H1 (cell line): ENCODE data around the gene CD300E. TPM values are rescaled to one million over a fixed set of nuclear protein-coding genes. Genes with fewer than 3 reads are reported as not detected.

Experiments
- CTCF ChIA-PET: fragments of 300-600 bp; sonication (Branson Sonifier 250); formaldehyde crosslinking; loops from one replicate; lab custom pipeline; 2021; ENCODE audit not compliant: partially characterized antibody; lab: Charles Lee
- POLR2A ChIA-PET: fragments of 300-600 bp; sonication (Branson Sonifier 250); formaldehyde crosslinking; loops from one replicate; lab custom pipeline; 2021; ENCODE audit warnings: inconsistent platforms; ENCODE audit not compliant: partially characterized antibody; lab: Charles Lee
- DNase-seq, 2 experiments: peaks; one replicate each; pipeline versions ENCODE4 v3.0.0 to v3.0.0-alpha.2; 2010 to 2022; ENCODE audit warnings: low spot score in 2 of 2, low read depth in 1 of 2, mixed read lengths in 1 of 2
- FAIRE-seq: peaks from 2 replicates; lab custom pipeline; 2011; peaks lifted over from hg19 to GRCh38; lab: Jason Lieb, UNC
- H2AFZ ChIP-seq: 2 replicates; pipeline ENCODE4 v1.8.1; 2012; ENCODE audit warnings: low read length, inconsistent platforms
- H2AK5ac ChIP-seq: 2 replicates; pipeline ENCODE4 v1.6.1; 2013; ENCODE audit warnings: low read depth, low read length
- H2BK120ac ChIP-seq: replicated peaks from 2 replicates; pipeline ENCODE3; 2013; ENCODE audit warnings: low read depth, low read length, inconsistent platforms
- H2BK12ac ChIP-seq: 2 replicates; pipeline ENCODE4 v1.6.1; 2013; ENCODE audit warnings: low read depth, low read length
- H2BK15ac ChIP-seq: 2 replicates; pipeline ENCODE4 v1.6.1; 2013; ENCODE audit warnings: low read length
- H2BK20ac ChIP-seq: 2 replicates; pipeline ENCODE4 v1.6.1; 2013; ENCODE audit warnings: low read length
- H2BK5ac ChIP-seq: 2 replicates; pipeline ENCODE4 v1.6.1; 2013; ENCODE audit warnings: low read depth, low read length
- H3K14ac ChIP-seq: 2 replicates; pipeline ENCODE4 v1.6.1; 2013; ENCODE audit warnings: inconsistent platforms; ENCODE audit not compliant: insufficient read length
- H3K18ac ChIP-seq: 2 replicates; pipeline ENCODE4 v1.6.1; 2013; ENCODE audit warnings: low read length; ENCODE audit errors: extremely low read depth
- H3K23ac ChIP-seq: 2 replicates; pipeline ENCODE4 v1.6.1; 2013; ENCODE audit warnings: inconsistent platforms; ENCODE audit not compliant: insufficient read length
- H3K23me2 ChIP-seq: 2 replicates; pipeline ENCODE4 v1.6.1; 2013; ENCODE audit warnings: low read depth, low read length
- H3K27ac ChIP-seq: 2 replicates; pipeline ENCODE4 v1.6.1; 2011; ENCODE audit warnings: low read depth, low read length, inconsistent platforms
- H3K27me3 ChIP-seq, 4 experiments: replicated peaks in 1 of 4; 1 replicate in 1 of 4; 2 replicates in 3 of 4; pipeline versions ENCODE4 v1.6.1 to v1.8.1; 2011 to 2013; ENCODE audit warnings: low read length in 3 of 4, mild to moderate bottlenecking in 3 of 4, inconsistent platforms in 2 of 4, mixed read lengths in 2 of 4, moderate library complexity in 1 of 4; ENCODE audit not compliant: control insufficient read depth in 3 of 4, insufficient read depth in 3 of 4; ENCODE audit errors: extremely low read depth in 1 of 4
- H3K36me3 ChIP-seq, 4 experiments: 2 replicates each; pipeline versions ENCODE4 v1.6.1 to v1.8.1; 2011 to 2013; ENCODE audit warnings: mild to moderate bottlenecking in 4 of 4, low read length in 3 of 4, moderate library complexity in 2 of 4, control low read depth in 1 of 4, inconsistent platforms in 1 of 4; ENCODE audit not compliant: insufficient read depth in 4 of 4, control insufficient read depth in 2 of 4
- H3K4ac ChIP-seq: replicated peaks from 2 replicates; pipeline ENCODE3; 2013; ENCODE audit warnings: low read length, low read depth, mixed read lengths, inconsistent platforms; ENCODE audit not compliant: insufficient read length
- H3K4me1 ChIP-seq, 4 experiments: replicated peaks in 1 of 4; 1 replicate in 1 of 4; 2 replicates in 3 of 4; pipeline versions ENCODE4 v1.6.1 to v1.8.1; 2011 to 2013; ENCODE audit warnings: low read length in 3 of 4, inconsistent platforms in 2 of 4, mixed read lengths in 1 of 4; ENCODE audit not compliant: insufficient read depth in 4 of 4, control insufficient read depth in 3 of 4
- H3K4me2 ChIP-seq, 2 experiments: 2 replicates each; pipeline versions ENCODE4 v1.6.1 to v1.8.1; 2011 to 2013; ENCODE audit warnings: low read depth in 2 of 2, low read length in 2 of 2, control low read depth in 1 of 2, inconsistent platforms in 1 of 2, mild to moderate bottlenecking in 1 of 2; ENCODE audit not compliant: insufficient read depth in 1 of 2
- H3K4me3 ChIP-seq, 4 experiments: fragments of 200-600, 300-600 bp in 1 of 4; sonication (generic), shearing (Covaris generic), sonication (Bioruptor Twin) in 1 of 4; 2 replicates each; pipeline versions ENCODE4 v1.5.1 to v1.8.1; 2011 to 2016; ENCODE audit warnings: low read length in 4 of 4, low read depth in 3 of 4, control low read depth in 2 of 4, inconsistent platforms in 2 of 4, mild to moderate bottlenecking in 2 of 4, mixed read lengths in 1 of 4, moderate library complexity in 1 of 4; ENCODE audit not compliant: insufficient read depth in 2 of 4; ENCODE audit errors: extremely low read depth in 1 of 4
- H3K56ac ChIP-seq: replicated peaks from 2 replicates; pipeline ENCODE3; 2013; ENCODE audit warnings: low read depth, mild to moderate bottlenecking, mixed read lengths, low read length, inconsistent platforms; ENCODE audit not compliant: insufficient read length
- H3K79me1 ChIP-seq: 2 replicates; pipeline ENCODE4 v1.6.1; 2013; ENCODE audit warnings: low read depth, low read length, control low read depth
- H3K79me2 ChIP-seq, 2 experiments: 2 replicates each; pipeline versions ENCODE4 v1.6.1 to v1.8.1; 2012 to 2013; ENCODE audit warnings: low read length in 2 of 2, mild to moderate bottlenecking in 2 of 2, inconsistent platforms in 1 of 2; ENCODE audit not compliant: insufficient read depth in 2 of 2, control insufficient read depth in 1 of 2
- H3K9ac ChIP-seq, 4 experiments: replicated peaks in 1 of 4; 1 replicate in 1 of 4; 2 replicates in 3 of 4; pipeline versions ENCODE4 v1.6.1 to v1.8.1; 2011 to 2013; ENCODE audit warnings: low read depth in 3 of 4, low read length in 3 of 4, control low read depth in 2 of 4, mild to moderate bottlenecking in 2 of 4, moderate library complexity in 2 of 4, inconsistent platforms in 1 of 4; ENCODE audit errors: extremely low read depth in 1 of 4
- H3K9me3 ChIP-seq, 2 experiments: 2 replicates each; pipeline versions ENCODE4 v1.6.1 to v1.8.1; 2012 to 2013; ENCODE audit warnings: mild to moderate bottlenecking in 2 of 2, moderate library complexity in 2 of 2, control low read depth in 1 of 2, inconsistent platforms in 1 of 2, low read depth in 1 of 2, low read length in 1 of 2, mixed read lengths in 1 of 2; ENCODE audit not compliant: insufficient read depth in 2 of 2
- H4K20me1 ChIP-seq, 2 experiments: replicated peaks in 1 of 2; 2 replicates each; pipeline versions ENCODE3 to v1.8.1; 2011 to 2013; ENCODE audit warnings: inconsistent platforms in 2 of 2, low read length in 2 of 2, mild to moderate bottlenecking in 1 of 2; ENCODE audit not compliant: insufficient read depth in 2 of 2, control insufficient read depth in 1 of 2
- H4K5ac ChIP-seq: 2 replicates; pipeline ENCODE4 v1.6.1; 2013; ENCODE audit warnings: low read length, low read depth, mixed read lengths, inconsistent platforms; ENCODE audit not compliant: insufficient read length
- H4K8ac ChIP-seq: 2 replicates; pipeline ENCODE4 v1.8.0; 2013; ENCODE audit warnings: mild to moderate bottlenecking, moderate library complexity, low read length, inconsistent platforms; ENCODE audit not compliant: insufficient read depth; ENCODE audit errors: extremely low read depth
- H4K91ac ChIP-seq: replicated peaks from 2 replicates; pipeline ENCODE3; 2013; ENCODE audit warnings: low read length, mixed read lengths, inconsistent platforms; ENCODE audit not compliant: insufficient read length
- BACH1 ChIP-seq: IDR thresholded peaks from 2 replicates; pipeline ENCODE4 v1.6.1; 2012; ENCODE audit warnings: low read length, improper control_type of control experiment
- CEBPB ChIP-seq: IDR thresholded peaks from 2 replicates; pipeline ENCODE4 v1.6.1; 2012; ENCODE audit warnings: low read depth, low read length
- E2F6 ChIP-seq: IDR thresholded peaks from 2 replicates; pipeline ENCODE4 v1.6.1; 2012; ENCODE audit warnings: inconsistent platforms
- GTF2F1 ChIP-seq: IDR thresholded peaks from 2 replicates; pipeline ENCODE4 v1.6.1; 2012; ENCODE audit warnings: low read depth, low read length, improper control_type of control experiment, borderline replicate concordance
- KDM4A ChIP-seq: IDR thresholded peaks from one replicate; pipeline ENCODE4 v1.7.1; 2012; ENCODE audit warnings: low read depth, mild to moderate bottlenecking, moderate library complexity, low read length, inconsistent platforms; ENCODE audit not compliant: severe bottlenecking
- KDM5A ChIP-seq: fragments of 200-600 bp; IDR thresholded peaks from 2 replicates; pipeline ENCODE4 v1.7.1; 2012; ENCODE audit warnings: mild to moderate bottlenecking, low read length, inconsistent platforms, mixed read lengths
- PHF8 ChIP-seq: fragments of 200-600 bp; sonication (generic); conservative IDR thresholded peaks from 2 replicates; pipeline ENCODE4 v1.7.1; 2012; ENCODE audit warnings: low read depth, mild to moderate bottlenecking, inconsistent platforms, low read length, moderate library complexity
- RXRA ChIP-seq: IDR thresholded peaks from 2 replicates; pipeline ENCODE4 v1.6.1; 2011; ENCODE audit warnings: low read depth, mild to moderate bottlenecking, low read length, moderate library complexity; ENCODE audit not compliant: insufficient read depth
- SRF ChIP-seq: IDR thresholded peaks from 2 replicates; pipeline ENCODE4 v1.6.1; 2011; ENCODE audit warnings: mild to moderate bottlenecking, low read depth, low read length, moderate library complexity
- YY1 ChIP-seq: IDR thresholded peaks from 2 replicates; pipeline ENCODE4 v1.6.1; 2011; ENCODE audit warnings: low read depth, mild to moderate bottlenecking, low read length
- WGBS, 2 experiments: shearing (Covaris generic) in 1 of 2; methylation state at CpG; one replicate each; pipeline versions ENCODE4 v1.1.6 to v1.1.7; 2013 to 2015; ENCODE audit warnings: low lambda C conversion rate in 2 of 2, mixed read lengths in 2 of 2, inconsistent platforms in 1 of 2, low coverage in 1 of 2, missing lambda C conversion rate in 1 of 2; ENCODE audit not compliant: insufficient replicate concordance in 2 of 2, insufficient coverage in 1 of 2, insufficient read length in 1 of 2; ENCODE audit errors: extremely low coverage in 1 of 2, missing lambda C conversion rate in 1 of 2; 5-methylcytosine and 5-hydroxymethylcytosine counted together
- polyA plus RNA-seq, 7 experiments: library from polyadenylated mRNA; depleted of rRNA in 3 of 7; stranded (reverse) in 5 of 7; unstranded in 2 of 7; fragments of >200 nt in 5 of 7; fragments of 200-250 nt in 2 of 7; gene quantifications; 1 replicate in 5 of 7; 2 replicates in 1 of 7; 4 replicates in 1 of 7; pipeline versions ENCODE4 v1.2.1 to v1.2.3, GENCODE V29; 2011 to 2013; ENCODE audit warnings: missing spikeins in 2 of 7, mixed read lengths in 2 of 7
- total RNA-seq: library from RNA; stranded (reverse); fragmentation: NEBNext Ultra II Directional; extraction: Animal tissue kit (Norgen Biotek cat#: 25700); gene quantifications from 2 replicates; pipeline ENCODE4 v1.2.1, GENCODE V29; 2021

CD300E gene
- total and polyA plus RNA-seq, 2 of the 8 experiments (the other 6 are each of a cell fraction or from before 2014, with no cell fraction given): not detected

- Histone ChIP-seq H2BK12ac (no peak overlapping the region), H4K20me1 (no peaks in the 10 kb centered on the region), H4K8ac (no peak overlapping the region), H2BK15ac (no peak overlapping the region), H2AK5ac (no peak overlapping the region), H3K27me3 (peaks cover 0 to 2% (median under 1%) of the 10 kb centered on the region in 4 experiments; a peak in 2 of 7 replicates), H3K56ac (no peak overlapping the region), H3K27ac (no peak overlapping the region), H3K23me2 (no peaks in the 10 kb centered on the region), H2BK5ac (no peak overlapping the region), H3K4ac (no peak overlapping the region), H3K9ac (no peak overlapping the region), H3K36me3 (no peaks in the 10 kb centered on the region), H3K14ac (no peak overlapping the region), H3K79me2 (no peaks in the 10 kb centered on the region), H3K79me1 (no peaks in the 10 kb centered on the region), H2AFZ (no peak overlapping the region), H4K91ac (no peak overlapping the region), H3K4me1 (no peaks in the 10 kb centered on the region), H4K5ac (no peak overlapping the region)
- WGBS, 2 experiments: 85% methylated on average over 1 of the region's 1 CpG; no CpG with 5 or more reads in 1 of the 2 experiments
- no peak for TF ChIP-seq CEBPB
- TF ChIP-seq SRF: no peak
- no peak for TF ChIP-seq KDM4A
- no peak for TF ChIP-seq GTF2F1
- no peak for TF ChIP-seq KDM5A
- no peak for TF ChIP-seq YY1
- no peak for TF ChIP-seq BACH1
- TF ChIP-seq RXRA: no peak
- TF ChIP-seq PHF8: no peak
- no peak for TF ChIP-seq E2F6
- TF ChIP-seq, all 59 proteins: peak for 0
- Histone ChIP-seq H3K23ac (no peak overlapping the region), H3K4me3 (no peak overlapping the region), H3K4me2 (no peak overlapping the region), H2BK20ac (no peak overlapping the region), H3K18ac (no peak overlapping the region), H3K9me3 (0 out of 4 replicates have a peak, but pooled peaks cover 0 to 2% of the 10 kb centered on the region in 2 experiments), H2BK120ac (no peak overlapping the region)
- ChIA-PET POLR2A (no interaction called here), CTCF (interaction anchor here (1.6 kb wide), 1 partner anchor 58 kb away, joined by 7 read pairs; no protein-coding TSS in a partner anchor)
- DNase-seq (no peak), FAIRE-seq (no peak)
Observed at GRCh38 chr17:74624131-74624530, 593 bp upstream of the CD300E start.
